PFSK-1 (cell line): ENCODE results near the gene CENPVL1. TPM values are rescaled to one million over a fixed set of nuclear protein-coding genes. Genes with fewer than 3 reads are reported as not detected.
"Not testable (repeated sequence)": the region's sequence is repeated elsewhere in the genome, so short reads cannot be mapped to it uniquely, and the experiment has no call there.

Source experiments
- FOXP2 ChIP-seq: optimal IDR thresholded peaks from 2 replicates; pipeline ENCODE3; 2011; ENCODE audit warnings: borderline replicate concordance, control low read depth, inconsistent platforms; ENCODE audit not compliant: insufficient read depth; ENCODE audit errors: extremely low read length, extremely low read depth
- POLR2AphosphoS5 ChIP-seq: IDR thresholded peaks from 2 replicates; pipeline ENCODE4 v1.6.1; 2012; ENCODE audit warnings: low read depth, mild to moderate bottlenecking, control low read depth, low read length, moderate library complexity
- REST ChIP-seq, 2 experiments: IDR thresholded peaks; 2 replicates each; pipeline versions ENCODE4 v1.6.1 to v1.8.0; 2011 to 2012; ENCODE audit warnings: low read depth in 2 of 2, low read length in 2 of 2, control low read depth in 1 of 2, inconsistent platforms in 1 of 2, mild to moderate bottlenecking in 1 of 2, moderate library complexity in 1 of 2; ENCODE audit not compliant: insufficient read depth in 1 of 2
- SIN3A ChIP-seq: IDR thresholded peaks from 2 replicates; pipeline ENCODE4 v1.6.1; 2012; ENCODE audit warnings: mild to moderate bottlenecking, low read length, moderate library complexity, borderline replicate concordance; ENCODE audit not compliant: insufficient read depth
- TAF1 ChIP-seq: IDR thresholded peaks from 2 replicates; pipeline ENCODE4 v1.6.1; 2012; ENCODE audit warnings: low read length, control low read depth, borderline replicate concordance; ENCODE audit not compliant: insufficient read depth
- polyA plus RNA-seq: library from polyadenylated mRNA; unstranded; fragments of >200 nt; gene quantifications from one replicate; pipeline ENCODE4 v1.2.1, GENCODE V29; 2012; ENCODE audit warnings: low read depth, missing spikeins; ENCODE audit not compliant: insufficient read length

Gene CENPVL1
- not detected for polyA plus RNA-seq

- TF ChIP-seq SIN3A, FOXP2, POLR2AphosphoS5: not testable (repeated sequence)
Measured at GRCh38 chrX:51710277-51711164, at the start of gene CENPVL1. Gene CENPVL1 (plus strand): TSS chrX:51710512. CDS start chrX:51710512, 0 bp downstream.

GRCh38 chrX:51665981-51666380, 44.3 kb upstream of the CENPVL1 start:
- TF ChIP-seq FOXP2: no peak
- no peak for TF ChIP-seq REST (IDR thresholded peaks at IDR 0.05; ENCODE audit: insufficient read depth in 1 of 2, low read depth in 2 of 2, low read length in 2 of 2)
- TF ChIP-seq SIN3A: no peak
- no peak for TF ChIP-seq POLR2AphosphoS5

- not testable (repeated sequence) for TF ChIP-seq SIN3A, POLR2AphosphoS5, TAF1
Measured at GRCh38 chrX:51682720-51683062, 27.6 kb upstream of the CENPVL1 start, which contains the start of gene CENPVL2. Gene CENPVL2 (minus strand): TSS chrX:51682831. CDS start chrX:51682831, 0 bp downstream.

GRCh38 chrX:51694254-51694653, 16.1 kb upstream of the CENPVL1 start:
- no peak for TF ChIP-seq FOXP2
- no peak for TF ChIP-seq POLR2AphosphoS5
- no peak for TF ChIP-seq REST (IDR thresholded peaks at IDR 0.05; ENCODE audit: insufficient read depth in 1 of 2, low read depth in 2 of 2, low read length in 2 of 2)
- TF ChIP-seq SIN3A: no peak
- no peak for TF ChIP-seq TAF1

- no peak for TF ChIP-seq FOXP2
- TF ChIP-seq REST (IDR thresholded peaks at IDR 0.05; ENCODE audit: insufficient read depth in 1 of 2, low read depth in 2 of 2, low read length in 2 of 2): no peak
- no peak for TF ChIP-seq SIN3A
- TF ChIP-seq POLR2AphosphoS5: no peak
- no peak for TF ChIP-seq TAF1
Measured at GRCh38 chrX:51697397-51697796, 12.9 kb upstream of the CENPVL1 start.

- TF ChIP-seq TAF1 (no peak), FOXP2 (no peak), SIN3A (no peak), POLR2AphosphoS5 (no peak)
Measured at GRCh38 chrX:51728202-51728601, 17.9 kb downstream of the CENPVL1 start.
